Esophagus muscularis mucosa (tissue), 4 donors: ENCODE measurements around the gene ATP10D. TPM values are rescaled to one million over a fixed set of nuclear protein-coding genes. Genes with fewer than 3 reads are reported as not detected.

ENCODE experiments used
- DNase-seq: peaks from one replicate; pipeline ENCODE4 v3.0.0-alpha.2; 2017; ENCODE audit errors: extremely low spot score
- H3K27ac ChIP-seq, 4 donors: fragments of 200-600 bp; sonication (generic); replicated peaks in 1 of 4; 1 replicate in 3 of 4; 2 replicates in 1 of 4; pipeline ENCODE4 v1.5.1; 2016 to 2019; ENCODE audit warnings: mild to moderate bottlenecking in 1 of 4
- H3K27me3 ChIP-seq, 4 donors: fragments of 200-600 bp; sonication (generic); one replicate each; pipeline versions ENCODE4 v1.5.1 to v1.6.0; 2016 to 2019
- H3K36me3 ChIP-seq, 4 donors: fragments of 200-600 bp; sonication (generic); one replicate each; pipeline ENCODE4 v1.5.1; 2016 to 2019
- H3K4me1 ChIP-seq, 4 donors: fragments of 200-600 bp; sonication (generic); one replicate each; pipeline ENCODE4 v1.5.1; 2016 to 2019
- H3K4me3 ChIP-seq, 4 donors: fragments of 200-600 bp; sonication (generic); 1 replicate in 2 of 4; 2 replicates in 2 of 4; pipeline ENCODE4 v1.5.1; 2016 to 2019; ENCODE audit warnings: mild to moderate bottlenecking in 4 of 4, moderate library complexity in 1 of 4
- H3K9me3 ChIP-seq, 4 donors: fragments of 200-600 bp; sonication (generic); 1 replicate in 3 of 4; 2 replicates in 1 of 4; pipeline ENCODE4 v1.5.1; 2016 to 2019
- EP300 ChIP-seq: sonication (generic); formaldehyde crosslinking; IDR thresholded peaks from one replicate; pipeline ENCODE4 v1.6.1; 2017; ENCODE audit warnings: antibody characterized with exemption
- POLR2A ChIP-seq: fragments of 450-650 bp; IDR thresholded peaks from one replicate; pipeline ENCODE4 v1.6.1; 2017; ENCODE audit warnings: antibody characterized with exemption, moderate library complexity, mild to moderate bottlenecking, low read depth
- POLR2AphosphoS5 ChIP-seq, 2 donors: sonication (generic); formaldehyde crosslinking; IDR thresholded peaks; one replicate each; pipeline ENCODE4 v1.6.1; 2017; ENCODE audit warnings: antibody characterized with exemption in 2 of 2
- WGBS: methylation state at CpG from one replicate; pipeline ENCODE4 v1.1.5; 2018; 5-methylcytosine and 5-hydroxymethylcytosine counted together
- intact Hi-C: fragments of 100-400 bp; cut with DNase I; formaldehyde crosslinking; loops from one replicate; pipeline ENCODE4 v1.15.1; 2023
- total RNA-seq, 4 donors: library from RNA; depleted of rRNA; stranded (reverse); fragments of >200 nt; gene quantifications; one replicate each; pipeline versions ENCODE4 v1.1.0 to v1.2.1, GENCODE V29; 2016
- TF ChIP-seq, protein P1 (sequence below), 3 experiments: fragments of 200-600 bp in 2 of 3; fragments of 450-650 bp in 1 of 3; sonication (generic) in 2 of 3; IDR thresholded peaks; one replicate each; pipeline ENCODE4 v1.5.1; 2017 to 2019; ENCODE audit warnings: antibody characterized with exemption in 3 of 3, mild to moderate bottlenecking in 2 of 3, moderate library complexity in 1 of 3

Gene ATP10D
- total RNA-seq, 4 donors from 2014 or later = 16.8 to 24.4 (median 19.8) TPM

DNA sequence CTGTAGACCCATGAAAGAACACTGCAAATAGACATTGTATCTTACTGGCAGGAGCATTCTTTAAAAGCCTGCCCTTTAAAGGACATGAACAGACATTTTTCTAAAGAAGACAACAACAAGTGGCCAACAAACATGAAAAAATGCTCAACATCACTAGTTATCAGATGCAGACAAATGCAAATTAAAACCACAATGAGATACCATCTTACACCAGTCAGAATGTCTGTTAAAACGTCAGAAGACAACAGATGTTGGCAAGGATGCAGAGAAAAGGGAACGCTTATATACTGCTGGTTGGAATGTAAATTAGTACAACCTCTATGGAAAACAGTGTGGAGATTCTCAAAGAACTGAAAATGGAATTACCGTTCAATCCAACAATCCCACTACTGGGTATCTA, 77.2 kb downstream of the ATP10D start:
- Histone ChIP-seq H3K36me3 (peaks cover 4 to 81% (median 34%) of the 10 kb centered on the region in 4 donors), H3K27me3 (no peaks in the 10 kb centered on the region), H3K9me3 (no peaks in the 10 kb centered on the region), H3K4me3 (no peak overlapping the region), H3K27ac (no peak overlapping the region), H3K4me1 (peaks cover 0 to 7% (median 3%) of the 10 kb centered on the region in 4 donors)
- intact Hi-C loops = loop anchor here (5.0 kb wide), 1 partner anchor 75 kb away; the partner anchor contains the start of gene ATP10D
- TF ChIP-seq POLR2A (no peak), EP300 (no peak), POLR2AphosphoS5 (IDR thresholded peaks at IDR 0.05) (no peak)
- TF ChIP-seq, protein P1, sequence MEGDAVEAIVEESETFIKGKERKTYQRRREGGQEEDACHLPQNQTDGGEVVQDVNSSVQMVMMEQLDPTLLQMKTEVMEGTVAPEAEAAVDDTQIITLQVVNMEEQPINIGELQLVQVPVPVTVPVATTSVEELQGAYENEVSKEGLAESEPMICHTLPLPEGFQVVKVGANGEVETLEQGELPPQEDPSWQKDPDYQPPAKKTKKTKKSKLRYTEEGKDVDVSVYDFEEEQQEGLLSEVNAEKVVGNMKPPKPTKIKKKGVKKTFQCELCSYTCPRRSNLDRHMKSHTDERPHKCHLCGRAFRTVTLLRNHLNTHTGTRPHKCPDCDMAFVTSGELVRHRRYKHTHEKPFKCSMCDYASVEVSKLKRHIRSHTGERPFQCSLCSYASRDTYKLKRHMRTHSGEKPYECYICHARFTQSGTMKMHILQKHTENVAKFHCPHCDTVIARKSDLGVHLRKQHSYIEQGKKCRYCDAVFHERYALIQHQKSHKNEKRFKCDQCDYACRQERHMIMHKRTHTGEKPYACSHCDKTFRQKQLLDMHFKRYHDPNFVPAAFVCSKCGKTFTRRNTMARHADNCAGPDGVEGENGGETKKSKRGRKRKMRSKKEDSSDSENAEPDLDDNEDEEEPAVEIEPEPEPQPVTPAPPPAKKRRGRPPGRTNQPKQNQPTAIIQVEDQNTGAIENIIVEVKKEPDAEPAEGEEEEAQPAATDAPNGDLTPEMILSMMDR (IDR thresholded peaks at IDR 0.05) = no peak
- WGBS = 71% methylated on average over 3 of the region's 3 CpGs
- no peak for DNase-seq

DNA sequence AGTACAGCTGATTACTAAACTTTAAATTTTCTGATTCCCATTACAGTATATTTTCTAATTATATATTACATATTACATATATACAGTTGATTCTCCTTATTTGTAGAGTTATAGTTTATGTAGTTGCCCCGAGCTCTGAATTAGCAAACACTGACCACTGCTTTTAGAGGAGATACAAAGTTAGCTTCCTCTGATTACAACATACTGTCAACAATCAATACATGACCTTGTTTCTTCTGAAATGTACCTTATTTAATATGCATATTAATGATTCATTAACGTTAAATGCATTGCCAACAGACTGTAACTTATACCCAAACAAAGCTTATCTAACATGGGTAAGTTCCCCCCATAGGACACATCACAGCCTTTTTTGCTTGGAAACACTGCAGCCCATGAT, 81.5 kb downstream of the ATP10D start:
- Histone ChIP-seq H3K9me3 (no peaks in the 10 kb centered on the region), H3K27me3 (no peaks in the 10 kb centered on the region), H3K36me3 (peaks cover 3 to 76% (median 32%) of the 10 kb centered on the region in 4 donors), H3K27ac (no peak overlapping the region), H3K4me3 (no peak overlapping the region), H3K4me1 (peaks cover 0 to 7% (median 3%) of the 10 kb centered on the region in 4 donors)
- intact Hi-C loops = loop anchor here (5.0 kb wide), 1 partner anchor 104 kb away; the partner anchor contains the start of gene COMMD8
- TF ChIP-seq POLR2A (no peak), POLR2AphosphoS5 (IDR thresholded peaks at IDR 0.05) (no peak), EP300 (no peak)
- TF ChIP-seq, protein P1 (IDR thresholded peaks at IDR 0.05) = no peak
- 92% methylated on average over 2 of the region's 2 CpGs for WGBS
- DNase-seq = no peak

DNA sequence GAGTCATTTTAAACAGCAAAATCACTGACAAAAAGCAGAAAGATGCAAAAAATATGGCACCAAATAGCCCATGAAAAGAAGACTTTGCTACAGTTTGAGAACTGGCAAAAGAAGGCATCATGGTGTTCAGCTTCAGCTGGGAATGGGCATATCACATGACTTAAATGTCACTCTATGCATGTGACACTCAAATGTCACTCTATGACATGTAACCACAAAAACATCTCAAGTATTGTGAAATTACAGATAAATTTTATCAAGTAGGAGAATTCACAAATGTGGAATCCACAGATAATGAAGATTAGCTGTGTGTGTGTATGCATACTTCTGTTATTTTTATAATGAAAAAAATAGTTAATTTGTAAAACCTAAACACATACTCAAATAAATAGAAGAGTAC, 81.9 kb downstream of the ATP10D start:
- Histone ChIP-seq H3K4me1 (peaks cover 0 to 7% (median 3%) of the 10 kb centered on the region in 4 donors), H3K27me3 (no peaks in the 10 kb centered on the region), H3K36me3 (peaks cover 7 to 76% (median 36%) of the 10 kb centered on the region in 4 donors), H3K27ac (no peak overlapping the region), H3K4me3 (no peak overlapping the region), H3K9me3 (no peaks in the 10 kb centered on the region)
- DNase-seq = no peak
- TF ChIP-seq POLR2AphosphoS5 (IDR thresholded peaks at IDR 0.05) = no peak
- TF ChIP-seq, protein P1 (IDR thresholded peaks at IDR 0.05) = no peak
- TF ChIP-seq POLR2A = no peak
- no peak for TF ChIP-seq EP300
- intact Hi-C loops = loop anchor here (5.0 kb wide), 1 partner anchor 105 kb away; the partner anchor contains the start of gene COMMD8

DNA sequence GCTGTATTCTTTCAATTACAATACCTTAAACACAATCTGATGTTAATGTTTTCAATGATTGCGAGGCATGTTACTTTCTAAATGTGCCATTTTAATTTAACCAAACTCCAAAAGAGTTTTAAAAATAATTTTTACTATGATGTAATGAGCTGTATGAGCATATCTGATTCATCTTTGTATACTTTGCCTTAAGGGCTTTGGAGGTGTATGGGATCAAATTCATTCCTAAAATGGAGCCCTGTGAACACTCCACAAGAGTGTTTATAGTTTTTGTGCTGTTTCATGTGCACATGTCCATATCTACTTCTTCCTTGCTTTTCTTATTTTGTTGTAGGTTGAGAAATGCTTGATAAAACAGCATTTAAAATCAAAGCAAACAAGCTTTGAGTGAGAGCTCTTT, 82.4 kb downstream of the ATP10D start:
- intact Hi-C loops = loop anchor here (5.0 kb wide), 1 partner anchor 105 kb away; the partner anchor contains the start of gene COMMD8
- no peak overlapping the region for H3K27ac ChIP-seq
- H3K27me3 ChIP-seq = no peaks in the 10 kb centered on the region
- peaks cover 11 to 76% (median 40%) of the 10 kb centered on the region in 4 donors for H3K36me3 ChIP-seq
- 96% methylated on average over 1 of the region's 1 CpG for WGBS
- DNase-seq = no peak
- H3K4me3 ChIP-seq = no peak overlapping the region
- H3K9me3 ChIP-seq = no peaks in the 10 kb centered on the region
- peaks cover 0 to 7% (median 3%) of the 10 kb centered on the region in 4 donors for H3K4me1 ChIP-seq
- TF ChIP-seq POLR2AphosphoS5 (IDR thresholded peaks at IDR 0.05) (no peak), POLR2A (no peak), EP300 (no peak)
- TF ChIP-seq, protein P1 (IDR thresholded peaks at IDR 0.05) = no peak

DNA sequence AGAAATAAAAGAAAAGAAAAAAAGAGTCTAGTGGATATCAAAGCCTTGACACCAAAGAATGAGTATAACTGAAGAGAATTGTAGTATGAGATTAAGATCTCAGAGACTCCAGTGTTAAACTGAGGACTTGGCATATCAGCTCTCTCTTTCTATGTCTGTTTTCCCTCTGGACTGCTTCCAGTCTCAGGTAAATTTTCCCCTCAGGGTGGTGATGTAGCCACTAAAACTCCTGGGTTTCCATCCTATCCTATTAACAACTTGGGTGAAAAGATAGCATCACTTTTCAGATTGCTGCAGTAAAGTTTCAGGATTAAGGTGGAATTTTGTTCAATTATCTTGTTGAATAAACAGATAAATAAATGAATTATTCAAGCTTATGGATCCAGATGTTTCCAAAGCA, 85.7 kb downstream of the ATP10D start:
- no peak overlapping the region for H3K27ac ChIP-seq
- no peak overlapping the region for H3K4me3 ChIP-seq
- H3K27me3 ChIP-seq = no peaks in the 10 kb centered on the region
- no peak for DNase-seq
- TF ChIP-seq, protein P1 (IDR thresholded peaks at IDR 0.05) = no peak
- no peak for TF ChIP-seq EP300
- TF ChIP-seq POLR2A = no peak
- TF ChIP-seq POLR2AphosphoS5 (IDR thresholded peaks at IDR 0.05) = no peak
- no peaks in the 10 kb centered on the region for H3K4me1 ChIP-seq
- peaks cover 27 to 84% (median 58%) of the 10 kb centered on the region in 4 donors for H3K36me3 ChIP-seq
- H3K9me3 ChIP-seq = no peaks in the 10 kb centered on the region
- intact Hi-C loops = no loop called here
